SK-N-SH treated with all-trans-retinoic acid at 6 μM for 48 hours (cell line): Measurements from ENCODE around the gene NDUFV3.

Experiments
- ATAC-seq: fragments of 200-7000 bp; cut with Tn5 transposase; 3 replicates; pipeline ENCODE4 v1.9.1; 2020; ENCODE audit warnings: mild to moderate bottlenecking, moderate library complexity
- ARNTL ChIP-seq: fragments of 450-650 bp; formaldehyde crosslinking; IDR thresholded peaks from 2 replicates; pipeline ENCODE4 v1.5.0; 2020; ENCODE audit warnings: low read depth, mild to moderate bottlenecking, moderate library complexity, borderline replicate concordance
- BACH2 ChIP-seq: fragments of 250-450 bp; sonication (Bioruptor Pico); IDR thresholded peaks from 2 replicates; pipeline ENCODE4 v1.9.0; 2021; ENCODE audit warnings: mild to moderate bottlenecking, borderline replicate concordance
- CSDC2 ChIP-seq: fragments of 250-450 bp; sonication (Bioruptor Pico); IDR thresholded peaks from 2 replicates; pipeline ENCODE4 v1.5.0; 2020; ENCODE audit warnings: mild to moderate bottlenecking, moderate library complexity
- CSRNP3 ChIP-seq: fragments of 250-450 bp; sonication (Bioruptor Pico); IDR thresholded peaks from 2 replicates; pipeline ENCODE4 v1.5.1; 2021; ENCODE audit warnings: mild to moderate bottlenecking, moderate library complexity
- ESRRG ChIP-seq: fragments of 250-450 bp; sonication (Bioruptor Pico); IDR thresholded peaks from 2 replicates; pipeline ENCODE4 v1.6.1; 2021; ENCODE audit warnings: mild to moderate bottlenecking
- GLIS3 ChIP-seq: fragments of 250-450 bp; sonication (Bioruptor Pico); IDR thresholded peaks from 2 replicates; pipeline ENCODE4 v1.5.0; 2020; ENCODE audit warnings: mild to moderate bottlenecking, moderate library complexity
- ISL1 ChIP-seq: fragments of 250-450 bp; sonication (Bioruptor Pico); IDR thresholded peaks from 2 replicates; pipeline ENCODE4 v2.1.2; 2022; ENCODE audit warnings: mild to moderate bottlenecking, moderate library complexity
- OSR1 ChIP-seq: fragments of 250-450 bp; sonication (Bioruptor Pico); IDR thresholded peaks from 2 replicates; pipeline ENCODE4 v1.8.0; 2022; ENCODE audit warnings: moderate library complexity, mild to moderate bottlenecking, inconsistent platforms
- POU6F1 ChIP-seq: fragments of 250-450 bp; sonication (Bioruptor Pico); IDR thresholded peaks from 2 replicates; pipeline ENCODE4 v1.8.0; 2021; ENCODE audit warnings: low read depth, mild to moderate bottlenecking, moderate library complexity, borderline replicate concordance
- PPARA ChIP-seq: fragments of 250-450 bp; sonication (Bioruptor Pico); IDR thresholded peaks from 2 replicates; pipeline ENCODE4 v1.5.0; 2020; ENCODE audit warnings: mild to moderate bottlenecking, borderline replicate concordance
- RARB ChIP-seq: fragments of 250-450 bp; sonication (Bioruptor Pico); IDR thresholded peaks from 2 replicates; pipeline ENCODE4 v1.8.0; 2021; ENCODE audit warnings: mild to moderate bottlenecking, moderate library complexity
- SNAI2 ChIP-seq: fragments of 250-450 bp; sonication (Bioruptor Pico); IDR thresholded peaks from 2 replicates; pipeline ENCODE4 v1.5.0; 2020; ENCODE audit warnings: mild to moderate bottlenecking, moderate library complexity
- TCF4 ChIP-seq: fragments of 250-450 bp; sonication (Bioruptor Pico); IDR thresholded peaks from 2 replicates; pipeline ENCODE4 v1.8.0; 2021; ENCODE audit warnings: mild to moderate bottlenecking, moderate library complexity, borderline replicate concordance
- TOX ChIP-seq: fragments of 250-450 bp; sonication (Bioruptor Pico); IDR thresholded peaks from 2 replicates; pipeline ENCODE4 v1.8.0; 2021; ENCODE audit warnings: mild to moderate bottlenecking, moderate library complexity, borderline replicate concordance
- ZC3H10 ChIP-seq: fragments of 250-450 bp; sonication (Bioruptor Pico); IDR thresholded peaks from 2 replicates; pipeline ENCODE4 v1.5.1; 2021; ENCODE audit warnings: mild to moderate bottlenecking, moderate library complexity
- ZFP3 ChIP-seq: fragments of 250-450 bp; sonication (Bioruptor Pico); IDR thresholded peaks from 2 replicates; pipeline ENCODE4 v1.5.0; 2020; ENCODE audit warnings: mild to moderate bottlenecking, moderate library complexity
- ZFP30 ChIP-seq: fragments of 450-650 bp; formaldehyde crosslinking; IDR thresholded peaks from 2 replicates; pipeline ENCODE4 v1.5.0; 2022; ENCODE audit warnings: mild to moderate bottlenecking, moderate library complexity
- ZNF565 ChIP-seq: fragments of 450-650 bp; formaldehyde crosslinking; conservative IDR thresholded peaks from 2 replicates; pipeline ENCODE4 v1.5.0; 2020; ENCODE audit warnings: low read depth, mild to moderate bottlenecking, moderate library complexity
- ZNF70 ChIP-seq: fragments of 450-650 bp; formaldehyde crosslinking; IDR thresholded peaks from 2 replicates; pipeline ENCODE4 v1.5.0; 2020; ENCODE audit warnings: mild to moderate bottlenecking, moderate library complexity
- ZNF8 ChIP-seq: fragments of 450-650 bp; formaldehyde crosslinking; IDR thresholded peaks from 2 replicates; pipeline ENCODE4 v1.5.0; 2020; ENCODE audit warnings: mild to moderate bottlenecking, moderate library complexity
- TF ChIP-seq, protein P1 (sequence below): fragments of 250-450 bp; sonication (Bioruptor Pico); IDR thresholded peaks from 2 replicates; pipeline ENCODE4 v1.5.0; 2020; ENCODE audit warnings: mild to moderate bottlenecking, moderate library complexity
- TF ChIP-seq, protein P2 (sequence below): fragments of 250-450 bp; sonication (Bioruptor Pico); IDR thresholded peaks from 2 replicates; pipeline ENCODE4 v1.8.0; 2020; ENCODE audit warnings: mild to moderate bottlenecking, moderate library complexity, borderline replicate concordance
- TF ChIP-seq, protein P3 (sequence below): fragments of 250-450 bp; sonication (Bioruptor Pico); IDR thresholded peaks from 2 replicates; pipeline ENCODE4 v1.5.1; 2020; ENCODE audit warnings: low read depth, mild to moderate bottlenecking, moderate library complexity

NDUFV3 gene

GRCh38 chr21:42855171-42855936 is 37.8 kb upstream of the NDUFV3 start:
- TF ChIP-seq ZNF565 (CRISPR knock-in tag) = no peak
- ATAC-seq = no peak

DNA sequence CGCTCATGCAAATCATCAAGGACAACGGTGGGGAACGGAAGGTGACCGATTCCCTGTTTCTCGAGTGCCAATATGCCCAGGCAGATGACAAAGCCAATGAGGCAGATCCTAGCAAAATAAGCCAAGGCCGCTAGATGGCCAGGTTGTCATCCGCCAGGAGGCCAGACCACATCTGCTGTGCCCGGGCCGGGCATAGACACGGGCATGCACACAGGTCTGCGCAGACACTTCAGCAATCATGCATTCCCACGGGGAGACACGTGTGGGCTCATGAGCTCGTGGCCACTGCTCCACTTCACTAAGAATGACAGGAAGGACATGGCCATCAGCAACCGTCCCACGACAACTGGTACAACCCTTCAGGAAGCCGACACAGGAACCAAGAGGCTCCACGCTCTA is 37.2 kb upstream of the NDUFV3 start:
- ATAC-seq = no peak
- TF ChIP-seq POU6F1 (no peak), GLIS3 (CRISPR knock-in tag) (no peak), ISL1 (CRISPR knock-in tag) (no peak), SNAI2 (CRISPR knock-in tag) (no peak), CSDC2 (CRISPR knock-in tag) (no peak), ZFP3 (CRISPR knock-in tag) (no peak), OSR1 (CRISPR knock-in tag) (no peak), ZC3H10 (CRISPR knock-in tag) (no peak), CSRNP3 (CRISPR knock-in tag) (no peak), BACH2 (CRISPR knock-in tag) (no peak), ESRRG (no peak), ZNF8 (CRISPR knock-in tag) (no peak), ZFP30 (no peak), ZNF70 (CRISPR knock-in tag) (no peak)
- TF ChIP-seq, protein P1, sequence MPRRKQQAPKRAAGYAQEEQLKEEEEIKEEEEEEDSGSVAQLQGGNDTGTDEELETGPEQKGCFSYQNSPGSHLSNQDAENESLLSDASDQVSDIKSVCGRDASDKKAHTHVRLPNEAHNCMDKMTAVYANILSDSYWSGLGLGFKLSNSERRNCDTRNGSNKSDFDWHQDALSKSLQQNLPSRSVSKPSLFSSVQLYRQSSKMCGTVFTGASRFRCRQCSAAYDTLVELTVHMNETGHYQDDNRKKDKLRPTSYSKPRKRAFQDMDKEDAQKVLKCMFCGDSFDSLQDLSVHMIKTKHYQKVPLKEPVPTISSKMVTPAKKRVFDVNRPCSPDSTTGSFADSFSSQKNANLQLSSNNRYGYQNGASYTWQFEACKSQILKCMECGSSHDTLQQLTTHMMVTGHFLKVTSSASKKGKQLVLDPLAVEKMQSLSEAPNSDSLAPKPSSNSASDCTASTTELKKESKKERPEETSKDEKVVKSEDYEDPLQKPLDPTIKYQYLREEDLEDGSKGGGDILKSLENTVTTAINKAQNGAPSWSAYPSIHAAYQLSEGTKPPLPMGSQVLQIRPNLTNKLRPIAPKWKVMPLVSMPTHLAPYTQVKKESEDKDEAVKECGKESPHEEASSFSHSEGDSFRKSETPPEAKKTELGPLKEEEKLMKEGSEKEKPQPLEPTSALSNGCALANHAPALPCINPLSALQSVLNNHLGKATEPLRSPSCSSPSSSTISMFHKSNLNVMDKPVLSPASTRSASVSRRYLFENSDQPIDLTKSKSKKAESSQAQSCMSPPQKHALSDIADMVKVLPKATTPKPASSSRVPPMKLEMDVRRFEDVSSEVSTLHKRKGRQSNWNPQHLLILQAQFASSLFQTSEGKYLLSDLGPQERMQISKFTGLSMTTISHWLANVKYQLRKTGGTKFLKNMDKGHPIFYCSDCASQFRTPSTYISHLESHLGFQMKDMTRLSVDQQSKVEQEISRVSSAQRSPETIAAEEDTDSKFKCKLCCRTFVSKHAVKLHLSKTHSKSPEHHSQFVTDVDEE = no peak
- TF ChIP-seq, protein P2, sequence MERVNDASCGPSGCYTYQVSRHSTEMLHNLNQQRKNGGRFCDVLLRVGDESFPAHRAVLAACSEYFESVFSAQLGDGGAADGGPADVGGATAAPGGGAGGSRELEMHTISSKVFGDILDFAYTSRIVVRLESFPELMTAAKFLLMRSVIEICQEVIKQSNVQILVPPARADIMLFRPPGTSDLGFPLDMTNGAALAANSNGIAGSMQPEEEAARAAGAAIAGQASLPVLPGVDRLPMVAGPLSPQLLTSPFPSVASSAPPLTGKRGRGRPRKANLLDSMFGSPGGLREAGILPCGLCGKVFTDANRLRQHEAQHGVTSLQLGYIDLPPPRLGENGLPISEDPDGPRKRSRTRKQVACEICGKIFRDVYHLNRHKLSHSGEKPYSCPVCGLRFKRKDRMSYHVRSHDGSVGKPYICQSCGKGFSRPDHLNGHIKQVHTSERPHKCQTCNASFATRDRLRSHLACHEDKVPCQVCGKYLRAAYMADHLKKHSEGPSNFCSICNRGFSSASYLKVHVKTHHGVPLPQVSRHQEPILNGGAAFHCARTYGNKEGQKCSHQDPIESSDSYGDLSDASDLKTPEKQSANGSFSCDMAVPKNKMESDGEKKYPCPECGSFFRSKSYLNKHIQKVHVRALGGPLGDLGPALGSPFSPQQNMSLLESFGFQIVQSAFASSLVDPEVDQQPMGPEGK = no peak
- TF ChIP-seq, protein P3, sequence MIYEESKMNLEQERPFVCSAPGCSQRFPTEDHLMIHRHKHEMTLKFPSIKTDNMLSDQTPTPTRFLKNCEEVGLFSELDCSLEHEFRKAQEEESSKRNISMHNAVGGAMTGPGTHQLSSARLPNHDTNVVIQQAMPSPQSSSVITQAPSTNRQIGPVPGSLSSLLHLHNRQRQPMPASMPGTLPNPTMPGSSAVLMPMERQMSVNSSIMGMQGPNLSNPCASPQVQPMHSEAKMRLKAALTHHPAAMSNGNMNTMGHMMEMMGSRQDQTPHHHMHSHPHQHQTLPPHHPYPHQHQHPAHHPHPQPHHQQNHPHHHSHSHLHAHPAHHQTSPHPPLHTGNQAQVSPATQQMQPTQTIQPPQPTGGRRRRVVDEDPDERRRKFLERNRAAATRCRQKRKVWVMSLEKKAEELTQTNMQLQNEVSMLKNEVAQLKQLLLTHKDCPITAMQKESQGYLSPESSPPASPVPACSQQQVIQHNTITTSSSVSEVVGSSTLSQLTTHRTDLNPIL = no peak

DNA sequence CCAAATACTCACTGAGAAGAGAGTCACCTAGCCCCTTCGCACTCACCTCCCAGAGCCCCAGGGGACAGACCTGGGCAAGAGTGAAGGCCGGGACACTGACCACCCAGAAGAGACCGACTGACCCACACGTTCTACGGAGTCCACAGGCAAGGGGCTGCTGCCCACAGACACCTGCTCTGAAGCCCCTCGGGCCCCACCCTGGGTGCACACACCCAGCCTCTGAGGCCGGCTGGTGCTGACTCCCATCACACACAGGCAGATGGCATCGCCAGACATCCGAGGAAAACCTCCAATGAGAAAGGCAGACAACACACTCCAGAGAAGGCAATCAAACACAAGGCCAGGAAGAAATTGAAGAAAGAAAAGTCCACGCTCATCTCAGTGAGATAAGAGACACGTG is 35.9 kb upstream of the NDUFV3 start:
- no peak for ATAC-seq
- TF ChIP-seq TCF4 (CRISPR knock-in tag) (no peak), PPARA (CRISPR knock-in tag) (no peak), RARB (no peak), ARNTL (CRISPR knock-in tag) (no peak), ESRRG (no peak), GLIS3 (CRISPR knock-in tag) (no peak), ZNF8 (CRISPR knock-in tag) (no peak), ZFP30 (no peak), TOX (CRISPR knock-in tag) (no peak), CSDC2 (CRISPR knock-in tag) (no peak), ZC3H10 (CRISPR knock-in tag) (no peak), BACH2 (CRISPR knock-in tag) (no peak), ISL1 (CRISPR knock-in tag) (no peak), CSRNP3 (CRISPR knock-in tag) (no peak)
- TF ChIP-seq, protein P1 = no peak
- TF ChIP-seq, protein P3 = no peak
